ENCODE measurements around the gene ZSCAN21. TPM values are rescaled to one million over a fixed set of nuclear protein-coding genes. Genes with fewer than 3 reads are reported as not detected.
A peak's percentile ranks its signal among the peaks of the same experiment; 100 is the strongest.

ZSCAN21 gene
- polyA plus RNA-seq, 2 of the 4 experiments (the other 2 are of a cell fraction): 9.1 to 18.3 TPM

DNA sequence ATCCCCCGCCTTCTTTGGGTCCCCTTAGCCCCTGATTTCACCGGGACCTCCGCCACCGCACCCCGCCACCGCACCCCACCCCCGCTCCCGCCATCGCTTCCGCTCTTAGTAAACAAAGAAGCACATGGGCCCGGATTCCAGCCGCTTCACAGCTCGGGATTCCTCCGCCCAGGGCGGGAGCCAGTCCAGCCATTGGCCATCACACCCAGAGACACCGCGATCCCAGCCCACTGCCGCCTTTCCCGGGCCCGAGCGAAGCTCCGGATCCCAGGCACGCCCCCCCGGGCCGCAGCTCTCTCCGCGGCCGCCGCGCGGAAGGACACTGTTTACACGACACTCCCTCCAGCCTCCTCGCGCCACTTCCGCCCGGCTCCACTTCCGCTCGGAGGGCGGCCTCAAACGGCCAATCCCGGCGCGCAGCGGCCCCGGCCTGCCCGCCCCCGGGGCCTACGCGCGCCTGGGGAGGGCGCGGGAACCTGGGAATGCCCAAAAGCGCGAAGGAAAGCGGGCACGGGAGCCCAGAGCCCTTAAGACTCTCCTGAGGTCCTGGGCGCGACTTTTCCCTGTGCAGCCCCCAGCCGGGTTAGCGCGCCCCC lies 50.9 kb downstream of the ZSCAN21 start:
- H3K9me3 ChIP-seq: no peaks in the 10 kb centered on the region
- WGBS (ENCODE audit: missing lambda C conversion rate): 2% methylated on average over 21 of the region's 61 CpGs
- FAIRE-seq: no peak
- peak; percentile 67; the same call in 1 of the 2 replicates for TF ChIP-seq FOXS1 (CRISPR knock-in tag; IDR thresholded peaks at IDR 0.05)
- TF ChIP-seq, protein P1, sequence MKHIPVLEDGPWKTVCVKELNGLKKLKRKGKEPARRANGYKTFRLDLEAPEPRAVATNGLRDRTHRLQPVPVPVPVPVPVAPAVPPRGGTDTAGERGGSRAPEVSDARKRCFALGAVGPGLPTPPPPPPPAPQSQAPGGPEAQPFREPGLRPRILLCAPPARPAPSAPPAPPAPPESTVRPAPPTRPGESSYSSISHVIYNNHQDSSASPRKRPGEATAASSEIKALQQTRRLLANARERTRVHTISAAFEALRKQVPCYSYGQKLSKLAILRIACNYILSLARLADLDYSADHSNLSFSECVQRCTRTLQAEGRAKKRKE (CRISPR knock-in tag; IDR thresholded peaks at IDR 0.05; ENCODE audit: low read depth): no peak
- TF ChIP-seq ZFP36 (IDR thresholded peaks at IDR 0.05; ENCODE audit: borderline replicate concordance, partially characterized antibody): no peak
- no peak for TF ChIP-seq KDM1A (IDR thresholded peaks at IDR 0.05; ENCODE audit: low read depth)
- peak; percentile 27; the same call in 1 of the 2 replicates for TF ChIP-seq EHF (CRISPR knock-in tag; IDR thresholded peaks at IDR 0.05)
- no peak; the same call in 1 of the 2 replicates for TF ChIP-seq RARB (CRISPR knock-in tag; IDR thresholded peaks at IDR 0.05)
- no peak for TF ChIP-seq NR3C1 (IDR thresholded peaks at IDR 0.05)
- TF ChIP-seq, protein P2, sequence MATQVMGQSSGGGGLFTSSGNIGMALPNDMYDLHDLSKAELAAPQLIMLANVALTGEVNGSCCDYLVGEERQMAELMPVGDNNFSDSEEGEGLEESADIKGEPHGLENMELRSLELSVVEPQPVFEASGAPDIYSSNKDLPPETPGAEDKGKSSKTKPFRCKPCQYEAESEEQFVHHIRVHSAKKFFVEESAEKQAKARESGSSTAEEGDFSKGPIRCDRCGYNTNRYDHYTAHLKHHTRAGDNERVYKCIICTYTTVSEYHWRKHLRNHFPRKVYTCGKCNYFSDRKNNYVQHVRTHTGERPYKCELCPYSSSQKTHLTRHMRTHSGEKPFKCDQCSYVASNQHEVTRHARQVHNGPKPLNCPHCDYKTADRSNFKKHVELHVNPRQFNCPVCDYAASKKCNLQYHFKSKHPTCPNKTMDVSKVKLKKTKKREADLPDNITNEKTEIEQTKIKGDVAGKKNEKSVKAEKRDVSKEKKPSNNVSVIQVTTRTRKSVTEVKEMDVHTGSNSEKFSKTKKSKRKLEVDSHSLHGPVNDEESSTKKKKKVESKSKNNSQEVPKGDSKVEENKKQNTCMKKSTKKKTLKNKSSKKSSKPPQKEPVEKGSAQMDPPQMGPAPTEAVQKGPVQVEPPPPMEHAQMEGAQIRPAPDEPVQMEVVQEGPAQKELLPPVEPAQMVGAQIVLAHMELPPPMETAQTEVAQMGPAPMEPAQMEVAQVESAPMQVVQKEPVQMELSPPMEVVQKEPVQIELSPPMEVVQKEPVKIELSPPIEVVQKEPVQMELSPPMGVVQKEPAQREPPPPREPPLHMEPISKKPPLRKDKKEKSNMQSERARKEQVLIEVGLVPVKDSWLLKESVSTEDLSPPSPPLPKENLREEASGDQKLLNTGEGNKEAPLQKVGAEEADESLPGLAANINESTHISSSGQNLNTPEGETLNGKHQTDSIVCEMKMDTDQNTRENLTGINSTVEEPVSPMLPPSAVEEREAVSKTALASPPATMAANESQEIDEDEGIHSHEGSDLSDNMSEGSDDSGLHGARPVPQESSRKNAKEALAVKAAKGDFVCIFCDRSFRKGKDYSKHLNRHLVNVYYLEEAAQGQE (IDR thresholded peaks at IDR 0.05): no peak
- TF ChIP-seq, protein P3, sequence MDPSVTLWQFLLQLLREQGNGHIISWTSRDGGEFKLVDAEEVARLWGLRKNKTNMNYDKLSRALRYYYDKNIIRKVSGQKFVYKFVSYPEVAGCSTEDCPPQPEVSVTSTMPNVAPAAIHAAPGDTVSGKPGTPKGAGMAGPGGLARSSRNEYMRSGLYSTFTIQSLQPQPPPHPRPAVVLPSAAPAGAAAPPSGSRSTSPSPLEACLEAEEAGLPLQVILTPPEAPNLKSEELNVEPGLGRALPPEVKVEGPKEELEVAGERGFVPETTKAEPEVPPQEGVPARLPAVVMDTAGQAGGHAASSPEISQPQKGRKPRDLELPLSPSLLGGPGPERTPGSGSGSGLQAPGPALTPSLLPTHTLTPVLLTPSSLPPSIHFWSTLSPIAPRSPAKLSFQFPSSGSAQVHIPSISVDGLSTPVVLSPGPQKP (IDR thresholded peaks at IDR 0.05; ENCODE audit: low read depth, low read length): no peak
- TF ChIP-seq, protein P4, sequence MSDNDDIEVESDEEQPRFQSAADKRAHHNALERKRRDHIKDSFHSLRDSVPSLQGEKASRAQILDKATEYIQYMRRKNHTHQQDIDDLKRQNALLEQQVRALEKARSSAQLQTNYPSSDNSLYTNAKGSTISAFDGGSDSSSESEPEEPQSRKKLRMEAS (IDR thresholded peaks at IDR 0.05): peak; percentile 99
- TF ChIP-seq SMC3 (IDR thresholded peaks at IDR 0.05): no peak
- TF ChIP-seq JUNB (IDR thresholded peaks at IDR 0.05): no peak
- TF ChIP-seq HMGXB4 (CRISPR knock-in tag; IDR thresholded peaks at IDR 0.05; ENCODE audit: borderline replicate concordance): no peak
- TF ChIP-seq MYC (IDR thresholded peaks at IDR 0.05; ENCODE audit: borderline replicate concordance, low read length): peak; percentile 99
- peak; percentile 52 for TF ChIP-seq GATA3 (IDR thresholded peaks at IDR 0.05; ENCODE audit: borderline replicate concordance)
- no peak for TF ChIP-seq RCOR1 (IDR thresholded peaks at IDR 0.05; ENCODE audit: low read depth, low read length)
- TF ChIP-seq RNF2 (IDR thresholded peaks at IDR 0.05; ENCODE audit: borderline replicate concordance, low read depth): no peak
- no peak for TF ChIP-seq RAD21 (conservative IDR thresholded peaks at IDR 0.05 in 1 of 2, IDR thresholded peaks at IDR 0.05 in 1 of 2)
- no peak for TF ChIP-seq POLR2AphosphoS2 (conservative IDR thresholded peaks at IDR 0.05; ENCODE audit: low read length)
- no peak for TF ChIP-seq EP300 (IDR thresholded peaks at IDR 0.05)
- peak; percentile 49; the same call in 1 of the 2 replicates for TF ChIP-seq PHF8 (IDR thresholded peaks at IDR 0.05; ENCODE audit: borderline replicate concordance, low read depth)
- TF ChIP-seq JUN (IDR thresholded peaks at IDR 0.05): peak; percentile 87 to 91
- no peak for TF ChIP-seq MAFK (IDR thresholded peaks at IDR 0.05; ENCODE audit: partially characterized antibody)
- TF ChIP-seq KDM5A (IDR thresholded peaks at IDR 0.05): no peak
- TF ChIP-seq ZNF302 (CRISPR knock-in tag; IDR thresholded peaks at IDR 0.05): no peak
- no peak for TF ChIP-seq CBX2 (IDR thresholded peaks at IDR 0.05; ENCODE audit: borderline replicate concordance, low read depth)
- TF ChIP-seq HOXB13 (CRISPR knock-in tag; IDR thresholded peaks at IDR 0.05; ENCODE audit: low read depth): no peak
- TF ChIP-seq CTCF (IDR thresholded peaks at IDR 0.05): no peak
- peak; percentile 91 for TF ChIP-seq TFCP2L1 (CRISPR knock-in tag; IDR thresholded peaks at IDR 0.05)
- peak; percentile 87; the same call in 1 of the 2 replicates for TF ChIP-seq TP53 (CRISPR knock-in tag; IDR thresholded peaks at IDR 0.05)
- TF ChIP-seq RFX5 (IDR thresholded peaks at IDR 0.05): peak; percentile 69

More for the DNA sequence above, 50.9 kb downstream of the ZSCAN21 start:
- peak overlapping the region; percentile 85 for H3K4me2 ChIP-seq
- DNase-seq (ENCODE audit: low read depth in 1 of 2, low spot score in 1 of 2): peak; percentile 93 to 99
- peak overlapping the region; percentile 98 for H3K4me3 ChIP-seq
- ChIA-PET CTCF (interaction anchor here (0.6 to 3.9 kb wide), 4 partner anchors 10 to 488 kb away, joined by 3 to 33 read pairs (median 4); no protein-coding TSS in a partner anchor), POLR2A (interaction anchor here (1.6 to 3.0 kb wide), 11 partner anchors 11 to 181 kb away, joined by 5 to 46 read pairs (median 8); partner anchors contain the start of genes COPS6, LAMTOR4, MBLAC1 and TRIM4)
- H3K27ac ChIP-seq: peak overlapping the region; percentile 94 to 100
- H3K4me1 ChIP-seq: peaks cover 18% of the 10 kb centered on the region
- ATAC-seq: peak; percentile 84 to 89
